H9 (cell line): ENCODE results near the gene MOCS1. TPM values are rescaled to one million over a fixed set of nuclear protein-coding genes. Genes with fewer than 3 reads are reported as not detected.

Experiments
- DNase-seq: peaks from one replicate; pipeline ENCODE4 v3.0.0-alpha.2; 2017
- H2AFZ ChIP-seq: one replicate; pipeline ENCODE4 v1.6.1; 2013; ENCODE audit warnings: mild to moderate bottlenecking, low read length, control low read depth, moderate library complexity
- H2AK5ac ChIP-seq: 2 replicates; pipeline ENCODE4 v1.6.1; 2013; ENCODE audit warnings: low read length, control low read depth, mixed read lengths; ENCODE audit not compliant: insufficient read length
- H2BK120ac ChIP-seq: one replicate; pipeline ENCODE4 v1.6.1; 2013; ENCODE audit warnings: low read depth, mild to moderate bottlenecking, low read length, control low read depth, inconsistent platforms; ENCODE audit not compliant: poor library complexity, severe bottlenecking
- H2BK12ac ChIP-seq: 2 replicates; pipeline ENCODE4 v1.6.1; 2013; ENCODE audit warnings: low read length, control low read depth, mixed read lengths, low read depth; ENCODE audit not compliant: insufficient read length
- H2BK15ac ChIP-seq: 2 replicates; pipeline ENCODE4 v1.6.1; 2013; ENCODE audit warnings: low read depth, low read length, control low read depth
- H2BK20ac ChIP-seq: one replicate; pipeline ENCODE4 v1.6.1; 2013; ENCODE audit warnings: low read depth, mild to moderate bottlenecking, low read length, control low read depth, inconsistent platforms; ENCODE audit not compliant: poor library complexity, severe bottlenecking
- H2BK5ac ChIP-seq: 2 replicates; pipeline ENCODE4 v1.6.1; 2013; ENCODE audit warnings: low read length, control low read depth, mixed read lengths; ENCODE audit not compliant: insufficient read length
- H3K14ac ChIP-seq: 2 replicates; pipeline ENCODE4 v1.6.1; 2013; ENCODE audit warnings: low read length, control low read depth; ENCODE audit not compliant: insufficient read depth
- H3K18ac ChIP-seq: 2 replicates; pipeline ENCODE4 v1.6.1; 2013; ENCODE audit warnings: low read depth, mild to moderate bottlenecking, mixed read lengths, low read length, control low read depth; ENCODE audit not compliant: insufficient read length
- H3K23ac ChIP-seq: 2 replicates; pipeline ENCODE4 v1.6.1; 2013; ENCODE audit warnings: low read length, control low read depth, mixed read lengths, low read depth; ENCODE audit not compliant: insufficient read length
- H3K23me2 ChIP-seq: 2 replicates; pipeline ENCODE4 v1.6.1; 2013; ENCODE audit warnings: low read depth, mild to moderate bottlenecking, mixed read lengths, low read length, control low read depth; ENCODE audit not compliant: insufficient read length, poor library complexity, severe bottlenecking
- H3K27ac ChIP-seq: 2 replicates; pipeline ENCODE4 v1.5.1; 2013; ENCODE audit warnings: low read length, control low read depth, mixed read lengths, low read depth; ENCODE audit not compliant: insufficient read length
- H3K27me3 ChIP-seq: 2 replicates; pipeline ENCODE4 v1.6.1; 2013; ENCODE audit warnings: low read length, control low read depth, inconsistent platforms; ENCODE audit not compliant: insufficient read depth
- H3K4ac ChIP-seq: 2 replicates; pipeline ENCODE4 v1.6.1; 2013; ENCODE audit warnings: low read depth, mild to moderate bottlenecking, control low read depth, inconsistent platforms, low read length, moderate library complexity
- H3K4me1 ChIP-seq: 2 replicates; pipeline ENCODE4 v1.6.1; 2013; ENCODE audit warnings: low read length, control low read depth, inconsistent platforms; ENCODE audit not compliant: insufficient read depth
- H3K4me2 ChIP-seq: 2 replicates; pipeline ENCODE4 v1.6.1; 2013; ENCODE audit warnings: low read length, control low read depth, mixed read lengths; ENCODE audit not compliant: insufficient read length, insufficient read depth
- H3K56ac ChIP-seq: 2 replicates; pipeline ENCODE4 v1.6.1; 2013; ENCODE audit warnings: low read depth, mild to moderate bottlenecking, mixed read lengths, low read length, control low read depth; ENCODE audit not compliant: insufficient read length
- H3K79me1 ChIP-seq: 2 replicates; pipeline ENCODE4 v1.6.1; 2013; ENCODE audit warnings: low read depth, mild to moderate bottlenecking, moderate library complexity, low read length, control low read depth, inconsistent platforms; ENCODE audit not compliant: insufficient read depth, poor library complexity, severe bottlenecking
- H3K79me2 ChIP-seq: 2 replicates; pipeline ENCODE4 v1.6.1; 2013; ENCODE audit warnings: low read length, control low read depth, inconsistent platforms; ENCODE audit not compliant: insufficient read depth
- H3K9ac ChIP-seq: 2 replicates; pipeline ENCODE4 v1.6.1; 2013; ENCODE audit warnings: low read length, control low read depth, mixed read lengths; ENCODE audit not compliant: insufficient read length; ENCODE audit errors: extremely low read depth
- H3K9me3 ChIP-seq: one replicate; pipeline ENCODE4 v1.6.1; 2013; ENCODE audit warnings: low read depth, low read length, inconsistent platforms; ENCODE audit not compliant: control insufficient read depth
- H3T11ph ChIP-seq: one replicate; pipeline ENCODE4 v1.6.1; 2013; ENCODE audit warnings: mild to moderate bottlenecking, low read length, control low read depth, inconsistent platforms
- H4K20me1 ChIP-seq: one replicate; pipeline ENCODE4 v1.6.1; 2013; ENCODE audit not compliant: control insufficient read depth, insufficient read length, insufficient read depth
- H4K5ac ChIP-seq: 2 replicates; pipeline ENCODE4 v1.6.1; 2013; ENCODE audit warnings: low read depth, mild to moderate bottlenecking, mixed read lengths, low read length, control low read depth; ENCODE audit not compliant: insufficient read length
- H4K8ac ChIP-seq: replicated peaks from 2 replicates; pipeline ENCODE4 v1.6.1; 2013; ENCODE audit warnings: low read length, control low read depth, mixed read lengths, low read depth; ENCODE audit not compliant: insufficient read length
- H4K91ac ChIP-seq: 2 replicates; pipeline ENCODE4 v1.6.1; 2013; ENCODE audit warnings: low read depth, mild to moderate bottlenecking, moderate library complexity, mixed read lengths, low read length, control low read depth; ENCODE audit not compliant: insufficient read length
- H3K27ac Mint-ChIP-seq, 3 experiments: 2 replicates in 2 of 3; 3 replicates in 1 of 3; pipeline ENCODE4 v1.8.0; 2020 to 2021; ENCODE audit warnings: mixed read lengths in 3 of 3, mild to moderate bottlenecking in 1 of 3, moderate library complexity in 1 of 3
- H3K27me3 Mint-ChIP-seq: 2 replicates; pipeline ENCODE4 v1.8.0; 2021; ENCODE audit warnings: low read depth, mild to moderate bottlenecking, moderate library complexity, mixed read lengths
- H3K36me3 Mint-ChIP-seq, 3 experiments: 2 replicates in 2 of 3; 3 replicates in 1 of 3; pipeline ENCODE4 v1.8.0; 2020 to 2021; ENCODE audit warnings: low read depth in 3 of 3, mixed read lengths in 3 of 3; ENCODE audit not compliant: insufficient read depth in 1 of 3
- H3K4me1 Mint-ChIP-seq, 2 experiments: 2 replicates each; pipeline ENCODE4 v1.8.0; 2020; ENCODE audit warnings: mixed read lengths in 2 of 2
- H3K4me3 Mint-ChIP-seq, 2 experiments: 2 replicates in 1 of 2; 3 replicates in 1 of 2; pipeline ENCODE4 v1.8.0; 2020 to 2021; ENCODE audit warnings: mild to moderate bottlenecking in 2 of 2, mixed read lengths in 2 of 2, moderate library complexity in 1 of 2
- H3K9me3 Mint-ChIP-seq, 2 experiments: 2 replicates in 1 of 2; 3 replicates in 1 of 2; pipeline ENCODE4 v1.8.0; 2020; ENCODE audit warnings: mild to moderate bottlenecking in 2 of 2, mixed read lengths in 2 of 2, moderate library complexity in 1 of 2
- CTCF ChIP-seq: fragments of 200-600 bp; sonication (generic); conservative IDR thresholded peaks from 3 replicates; pipeline ENCODE4 v1.8.0; 2021; ENCODE audit warnings: antibody characterized with exemption, mild to moderate bottlenecking
- WGBS: extraction: QIAGEN DNeasy Blood & Tissue Kit; methylation state at CpG from one replicate; pipeline ENCODE4 v1.1.7; 2013; ENCODE audit warnings: missing lambda C conversion rate, low lambda C conversion rate, mixed read lengths; ENCODE audit not compliant: insufficient read length; ENCODE audit errors: extremely low coverage; 5-methylcytosine and 5-hydroxymethylcytosine counted together
- total RNA-seq: library from RNA; stranded (reverse); gene quantifications from 2 replicates; pipeline ENCODE4 v1.2.1, GENCODE V29; 2021

Gene MOCS1
- total RNA-seq, 1 experiment from 2014 or later, result 15.2 TPM

- Histone ChIP-seq H4K8ac (no peak overlapping the region), H2BK120ac (no peak overlapping the region), H2BK12ac (no peak overlapping the region), H4K20me1 (no peaks in the 10 kb centered on the region), H3T11ph (no peak overlapping the region), H3K79me2 (no peaks in the 10 kb centered on the region; the same call in 1 of the 2 replicates), H2BK5ac (no peak overlapping the region), H3K27ac (no peak overlapping the region), H3K4me2 (no peak overlapping the region), H3K79me1 (no peaks in the 10 kb centered on the region), H3K14ac (no peak overlapping the region), H2AK5ac (no peak overlapping the region), H3K18ac (no peak overlapping the region), H3K23me2 (no peaks in the 10 kb centered on the region), H3K4ac (no peak overlapping the region), H3K56ac (no peak overlapping the region), H2AFZ (no peak overlapping the region), H3K9ac (no peak overlapping the region), H3K9me3 (no peaks in the 10 kb centered on the region), H4K5ac (no peak overlapping the region), H3K23ac (no peak overlapping the region), H2BK15ac (no peak overlapping the region), H3K4me1 (no peaks in the 10 kb centered on the region), H2BK20ac (no peak overlapping the region), H3K27me3 (no peaks in the 10 kb centered on the region; the same call in 1 of the 2 replicates), H4K91ac (no peak overlapping the region)
- Mint-ChIP-seq H3K27me3 (no peaks in the 10 kb centered on the region), H3K36me3 (peaks cover 25 to 49% (median 34%) of the 10 kb centered on the region in 3 experiments), H3K27ac (peak overlapping the region in 1 of 3 experiments; percentile 14; a peak in 1 of 7 replicates), H3K4me1 (peaks cover 5 to 6% of the 10 kb centered on the region in 2 experiments; a peak in 2 of 4 replicates), H3K9me3 (no peaks in the 10 kb centered on the region), H3K4me3 (no peak overlapping the region)
- no CpG with 5 or more reads among the region's 2 CpGs for WGBS
- TF ChIP-seq CTCF, result no peak
- DNase-seq, result no peak
These were observed 23.5 kb downstream of the MOCS1 start for GRCh38 chr6:39910744-39911143.
